Measurements from ENCODE around the gene CTNNBIP1. TPM values are rescaled to one million over a fixed set of nuclear protein-coding genes. Genes with fewer than 3 reads are reported as not detected.

The CTNNBIP1 gene
- polyA plus RNA-seq, 1 donor from 2014 or later, result 69.3 TPM

DNA sequence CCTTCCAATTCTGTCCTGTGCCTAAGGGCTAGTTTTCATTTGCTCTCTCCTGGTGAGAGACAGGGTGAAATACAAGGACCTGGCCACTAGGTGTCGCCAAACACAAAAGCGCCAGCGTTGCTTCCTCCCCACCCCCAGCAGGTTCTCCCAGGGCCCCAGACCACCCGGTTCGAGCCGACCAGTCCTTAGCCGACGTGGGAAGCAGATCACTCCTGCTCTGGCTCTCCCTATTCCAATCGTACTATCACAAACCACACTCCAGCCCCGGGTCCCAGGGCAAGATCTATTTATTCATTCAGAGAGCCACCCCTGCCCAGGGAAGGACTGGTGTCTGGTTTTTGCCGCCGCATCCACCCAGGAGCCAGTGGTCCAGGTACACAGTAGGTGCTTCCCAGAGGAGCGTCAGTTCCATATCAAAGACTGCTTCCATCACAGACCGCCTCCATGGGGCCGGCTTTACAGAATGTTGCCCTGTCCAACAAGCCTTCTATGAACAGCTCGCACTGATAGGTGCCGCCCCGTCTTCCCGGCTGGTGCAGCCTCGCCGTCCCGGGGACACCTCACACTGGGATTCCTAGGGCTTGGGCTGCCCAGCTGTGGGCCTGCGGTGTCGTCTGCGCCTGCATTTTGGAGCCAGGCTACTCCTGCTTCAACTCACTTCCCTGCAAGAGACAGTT, 35.0 kb downstream of the CTNNBIP1 start:
- Histone ChIP-seq H3K79me2 (replicated peaks; ENCODE audit: insufficient read depth, low read length) (no peaks in the 10 kb centered on the region), H3K27ac (ENCODE audit: low read length) (peak overlapping the region; percentile 32), H3K9me3 (ENCODE audit: low read length) (no peaks in the 10 kb centered on the region), H2AFZ (ENCODE audit: low read depth, low read length) (peak overlapping the region; percentile 48), H3K36me3 (ENCODE audit: insufficient read depth, low read length) (no peaks in the 10 kb centered on the region), H3K27me3 (ENCODE audit: insufficient read depth, low read depth, low read length) (no peaks in the 10 kb centered on the region), H3K4me2 (ENCODE audit: low read length) (no peak overlapping the region), H3K9me2 (ENCODE audit: insufficient read depth, low read length) (no peaks in the 10 kb centered on the region), H4K20me1 (ENCODE audit: insufficient read depth) (no peaks in the 10 kb centered on the region), H3F3A (ENCODE audit: insufficient read depth, low read length, poor library complexity, severe bottlenecking) (no peaks in the 10 kb centered on the region), H3K4me3 (ENCODE audit: low read length) (peak overlapping the region; percentile 20), H3K9ac (ENCODE audit: low read length) (peak overlapping the region; percentile 42)
- TF ChIP-seq MXI1 (conservative IDR thresholded peaks at IDR 0.05; ENCODE audit: poor library complexity, severe bottlenecking) (peak; percentile 34), POLR2AphosphoS5 (IDR thresholded peaks at IDR 0.05) (no peak), EZH2 (IDR thresholded peaks at IDR 0.05; ENCODE audit: borderline replicate concordance, insufficient read depth, low read length, poor library complexity, severe bottlenecking) (no peak), RAD21 (conservative IDR thresholded peaks at IDR 0.05) (peak; percentile 96), SMC3 (conservative IDR thresholded peaks at IDR 0.05; ENCODE audit: poor library complexity) (peak; percentile 95), EP300 (conservative IDR thresholded peaks at IDR 0.05; ENCODE audit: poor library complexity, severe bottlenecking) (peak; percentile 38), TAF1 (IDR thresholded peaks at IDR 0.05; ENCODE audit: low read depth) (no peak)
- TF ChIP-seq, protein P1, sequence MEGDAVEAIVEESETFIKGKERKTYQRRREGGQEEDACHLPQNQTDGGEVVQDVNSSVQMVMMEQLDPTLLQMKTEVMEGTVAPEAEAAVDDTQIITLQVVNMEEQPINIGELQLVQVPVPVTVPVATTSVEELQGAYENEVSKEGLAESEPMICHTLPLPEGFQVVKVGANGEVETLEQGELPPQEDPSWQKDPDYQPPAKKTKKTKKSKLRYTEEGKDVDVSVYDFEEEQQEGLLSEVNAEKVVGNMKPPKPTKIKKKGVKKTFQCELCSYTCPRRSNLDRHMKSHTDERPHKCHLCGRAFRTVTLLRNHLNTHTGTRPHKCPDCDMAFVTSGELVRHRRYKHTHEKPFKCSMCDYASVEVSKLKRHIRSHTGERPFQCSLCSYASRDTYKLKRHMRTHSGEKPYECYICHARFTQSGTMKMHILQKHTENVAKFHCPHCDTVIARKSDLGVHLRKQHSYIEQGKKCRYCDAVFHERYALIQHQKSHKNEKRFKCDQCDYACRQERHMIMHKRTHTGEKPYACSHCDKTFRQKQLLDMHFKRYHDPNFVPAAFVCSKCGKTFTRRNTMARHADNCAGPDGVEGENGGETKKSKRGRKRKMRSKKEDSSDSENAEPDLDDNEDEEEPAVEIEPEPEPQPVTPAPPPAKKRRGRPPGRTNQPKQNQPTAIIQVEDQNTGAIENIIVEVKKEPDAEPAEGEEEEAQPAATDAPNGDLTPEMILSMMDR (IDR thresholded peaks at IDR 0.05; ENCODE audit: poor library complexity, severe bottlenecking), result peak; percentile 97
- TF ChIP-seq, protein P2, sequence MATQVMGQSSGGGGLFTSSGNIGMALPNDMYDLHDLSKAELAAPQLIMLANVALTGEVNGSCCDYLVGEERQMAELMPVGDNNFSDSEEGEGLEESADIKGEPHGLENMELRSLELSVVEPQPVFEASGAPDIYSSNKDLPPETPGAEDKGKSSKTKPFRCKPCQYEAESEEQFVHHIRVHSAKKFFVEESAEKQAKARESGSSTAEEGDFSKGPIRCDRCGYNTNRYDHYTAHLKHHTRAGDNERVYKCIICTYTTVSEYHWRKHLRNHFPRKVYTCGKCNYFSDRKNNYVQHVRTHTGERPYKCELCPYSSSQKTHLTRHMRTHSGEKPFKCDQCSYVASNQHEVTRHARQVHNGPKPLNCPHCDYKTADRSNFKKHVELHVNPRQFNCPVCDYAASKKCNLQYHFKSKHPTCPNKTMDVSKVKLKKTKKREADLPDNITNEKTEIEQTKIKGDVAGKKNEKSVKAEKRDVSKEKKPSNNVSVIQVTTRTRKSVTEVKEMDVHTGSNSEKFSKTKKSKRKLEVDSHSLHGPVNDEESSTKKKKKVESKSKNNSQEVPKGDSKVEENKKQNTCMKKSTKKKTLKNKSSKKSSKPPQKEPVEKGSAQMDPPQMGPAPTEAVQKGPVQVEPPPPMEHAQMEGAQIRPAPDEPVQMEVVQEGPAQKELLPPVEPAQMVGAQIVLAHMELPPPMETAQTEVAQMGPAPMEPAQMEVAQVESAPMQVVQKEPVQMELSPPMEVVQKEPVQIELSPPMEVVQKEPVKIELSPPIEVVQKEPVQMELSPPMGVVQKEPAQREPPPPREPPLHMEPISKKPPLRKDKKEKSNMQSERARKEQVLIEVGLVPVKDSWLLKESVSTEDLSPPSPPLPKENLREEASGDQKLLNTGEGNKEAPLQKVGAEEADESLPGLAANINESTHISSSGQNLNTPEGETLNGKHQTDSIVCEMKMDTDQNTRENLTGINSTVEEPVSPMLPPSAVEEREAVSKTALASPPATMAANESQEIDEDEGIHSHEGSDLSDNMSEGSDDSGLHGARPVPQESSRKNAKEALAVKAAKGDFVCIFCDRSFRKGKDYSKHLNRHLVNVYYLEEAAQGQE (IDR thresholded peaks at IDR 0.05; ENCODE audit: borderline replicate concordance), result no peak

DNA sequence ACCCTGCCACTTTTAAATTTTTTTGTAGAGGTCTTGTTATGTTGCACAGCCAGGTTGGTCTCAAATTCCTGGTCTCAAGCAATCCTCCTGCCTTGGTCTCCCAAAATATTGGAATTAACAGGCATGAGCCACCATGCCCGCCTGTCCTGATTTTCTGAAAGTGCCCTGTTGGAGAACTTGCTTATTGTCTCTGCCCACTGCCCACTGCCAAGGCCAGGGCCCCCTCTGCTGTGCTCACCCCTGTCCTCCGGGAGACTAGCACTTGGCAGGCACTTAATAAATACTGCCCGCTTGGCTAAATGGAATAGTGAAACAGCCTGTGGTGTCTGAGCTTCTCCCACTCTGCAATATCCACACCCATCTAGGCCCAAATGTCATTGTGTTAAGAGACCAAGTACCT, 35.7 kb downstream of the CTNNBIP1 start:
- Histone ChIP-seq H3K9me3 (ENCODE audit: low read length) (no peaks in the 10 kb centered on the region), H3K9ac (ENCODE audit: low read length) (no peak overlapping the region), H4K20me1 (ENCODE audit: insufficient read depth) (no peaks in the 10 kb centered on the region), H3K36me3 (ENCODE audit: insufficient read depth, low read length) (no peaks in the 10 kb centered on the region), H3K27ac (ENCODE audit: low read length) (no peak overlapping the region), H3K9me2 (ENCODE audit: insufficient read depth, low read length) (no peaks in the 10 kb centered on the region), H3K79me2 (replicated peaks; ENCODE audit: insufficient read depth, low read length) (no peaks in the 10 kb centered on the region), H2AFZ (ENCODE audit: low read depth, low read length) (no peak overlapping the region), H3F3A (ENCODE audit: insufficient read depth, low read length, poor library complexity, severe bottlenecking) (no peaks in the 10 kb centered on the region), H3K27me3 (ENCODE audit: insufficient read depth, low read depth, low read length) (no peaks in the 10 kb centered on the region), H3K4me2 (ENCODE audit: low read length) (no peak overlapping the region), H3K4me3 (ENCODE audit: low read length) (no peak overlapping the region)
- TF ChIP-seq, protein P2 (IDR thresholded peaks at IDR 0.05; ENCODE audit: borderline replicate concordance), result no peak
